Measurements from ENCODE around the gene SEMA5B.

DNA sequence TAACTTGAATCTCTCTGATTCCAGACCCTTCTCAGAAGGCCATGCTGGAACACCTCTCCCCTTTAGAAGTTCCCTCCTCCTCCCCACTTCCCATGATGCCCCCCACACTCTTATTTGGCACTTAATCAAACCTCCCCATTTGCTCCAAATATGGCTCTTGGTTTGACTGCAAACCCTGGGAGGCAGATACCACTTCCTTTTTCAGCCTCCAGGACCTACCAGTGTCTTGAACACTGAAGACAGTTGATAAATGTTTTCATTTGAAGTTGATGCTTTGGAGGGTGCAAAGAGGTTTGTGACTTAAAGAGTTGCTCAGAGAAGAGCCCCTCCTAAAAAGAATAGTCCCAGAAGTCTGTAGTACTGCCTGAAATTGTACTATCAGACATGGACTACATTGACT, 61.5 kb downstream of the SEMA5B start:
- TF ChIP-seq, protein P1, sequence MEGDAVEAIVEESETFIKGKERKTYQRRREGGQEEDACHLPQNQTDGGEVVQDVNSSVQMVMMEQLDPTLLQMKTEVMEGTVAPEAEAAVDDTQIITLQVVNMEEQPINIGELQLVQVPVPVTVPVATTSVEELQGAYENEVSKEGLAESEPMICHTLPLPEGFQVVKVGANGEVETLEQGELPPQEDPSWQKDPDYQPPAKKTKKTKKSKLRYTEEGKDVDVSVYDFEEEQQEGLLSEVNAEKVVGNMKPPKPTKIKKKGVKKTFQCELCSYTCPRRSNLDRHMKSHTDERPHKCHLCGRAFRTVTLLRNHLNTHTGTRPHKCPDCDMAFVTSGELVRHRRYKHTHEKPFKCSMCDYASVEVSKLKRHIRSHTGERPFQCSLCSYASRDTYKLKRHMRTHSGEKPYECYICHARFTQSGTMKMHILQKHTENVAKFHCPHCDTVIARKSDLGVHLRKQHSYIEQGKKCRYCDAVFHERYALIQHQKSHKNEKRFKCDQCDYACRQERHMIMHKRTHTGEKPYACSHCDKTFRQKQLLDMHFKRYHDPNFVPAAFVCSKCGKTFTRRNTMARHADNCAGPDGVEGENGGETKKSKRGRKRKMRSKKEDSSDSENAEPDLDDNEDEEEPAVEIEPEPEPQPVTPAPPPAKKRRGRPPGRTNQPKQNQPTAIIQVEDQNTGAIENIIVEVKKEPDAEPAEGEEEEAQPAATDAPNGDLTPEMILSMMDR (conservative IDR thresholded peaks at IDR 0.05) = no peak
- TF ChIP-seq EZH2 (IDR thresholded peaks at IDR 0.05; ENCODE audit: low read depth) = no peak

Data from PC-9 (cell line).